Activated CD8-positive, alpha-beta memory T cell treated with anti-CD3 and anti-CD28 coated beads, Interleukin-2, amount 50 U/mL, for 1 hour (primary cell): ENCODE results near the gene IFNL1.
"Not testable (repeated sequence)": the region's sequence is repeated elsewhere in the genome, so short reads cannot be mapped to it uniquely, and the experiment has no call there.

Experiments
- DNase-seq: peaks from one replicate; pipeline ENCODE4 v3.0.0-alpha.2; 2020; ENCODE audit errors: extremely low read depth

IFNL1 gene

GRCh38 chr19:39270036-39270871, 26.0 kb upstream of the IFNL1 start:
- DNase-seq, result no peak

GRCh38 chr19:39273859-39274258, 22.3 kb upstream of the IFNL1 start:
- not testable (repeated sequence) for DNase-seq

DNA sequence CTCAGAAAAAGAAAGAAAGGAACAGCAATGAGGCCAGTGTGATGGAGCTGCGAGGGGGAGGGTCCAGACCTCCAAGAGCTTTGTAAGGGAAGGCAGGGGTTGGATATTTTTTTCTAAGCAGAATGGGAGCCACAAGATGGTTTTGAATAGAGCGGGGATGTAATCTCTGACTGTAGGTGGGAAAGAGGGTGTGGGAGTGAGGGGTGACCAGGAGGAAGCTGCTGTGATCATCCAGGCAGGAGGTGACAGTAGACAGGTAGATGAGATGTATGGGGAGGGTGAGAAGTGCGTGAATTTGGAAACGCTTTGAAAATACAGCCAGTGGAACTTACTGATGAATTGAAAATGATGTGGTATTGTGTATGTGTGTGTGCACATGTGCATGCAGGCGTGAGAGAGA, 20.6 kb upstream of the IFNL1 start:
- no peak for DNase-seq

DNA sequence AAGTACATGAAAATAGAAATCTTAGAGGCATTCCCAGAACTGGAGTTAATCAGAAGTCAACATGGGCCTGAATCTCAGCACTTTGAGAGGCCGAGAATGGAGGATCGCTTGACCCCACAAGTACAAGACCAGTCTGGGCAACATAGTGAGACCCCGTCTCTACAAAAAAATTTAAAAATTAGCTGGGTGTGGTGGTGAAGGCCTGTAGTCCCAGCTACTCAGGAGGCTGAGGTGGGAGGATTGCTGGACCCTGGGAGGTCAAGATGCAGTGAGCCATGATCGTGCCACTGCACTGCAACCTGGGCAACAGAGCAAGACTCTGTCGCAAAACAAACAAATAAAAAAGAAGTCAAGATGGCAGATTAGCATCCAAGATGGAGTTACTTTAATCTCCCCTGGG, 19.5 kb upstream of the IFNL1 start:
- DNase-seq, result no peak

GRCh38 chr19:39277598-39277997, 18.6 kb upstream of the IFNL1 start:
- DNase-seq, result no peak

- DNase-seq, result no peak
Measured at GRCh38 chr19:39282021-39282420, 14.2 kb upstream of the IFNL1 start.

- no peak for DNase-seq
Measured at GRCh38 chr19:39284032-39284431, 12.2 kb upstream of the IFNL1 start.

- DNase-seq, result no peak
Measured at GRCh38 chr19:39293394-39293793, 2.8 kb upstream of the IFNL1 start.

DNA sequence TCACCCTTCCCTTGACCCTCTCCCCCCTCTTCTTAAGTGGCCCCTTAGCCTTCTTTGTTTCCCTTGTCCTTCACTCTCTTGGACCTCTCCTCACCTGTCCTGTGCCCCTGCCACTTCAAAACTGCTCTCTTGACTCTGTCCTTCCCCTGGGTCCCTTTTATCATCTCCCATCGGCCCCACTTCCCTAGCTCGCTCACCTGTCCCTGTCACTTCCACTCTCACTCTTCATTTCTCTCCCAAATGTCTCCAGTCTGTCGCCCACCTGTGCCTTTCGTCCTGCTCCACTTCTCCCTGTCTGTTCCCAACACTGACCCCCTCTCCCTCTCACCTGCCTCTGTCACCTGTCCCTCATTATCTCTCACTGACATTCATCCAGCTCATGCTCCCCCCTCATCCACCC, 699 bp downstream of the IFNL1 start:
- no peak for DNase-seq

DNA sequence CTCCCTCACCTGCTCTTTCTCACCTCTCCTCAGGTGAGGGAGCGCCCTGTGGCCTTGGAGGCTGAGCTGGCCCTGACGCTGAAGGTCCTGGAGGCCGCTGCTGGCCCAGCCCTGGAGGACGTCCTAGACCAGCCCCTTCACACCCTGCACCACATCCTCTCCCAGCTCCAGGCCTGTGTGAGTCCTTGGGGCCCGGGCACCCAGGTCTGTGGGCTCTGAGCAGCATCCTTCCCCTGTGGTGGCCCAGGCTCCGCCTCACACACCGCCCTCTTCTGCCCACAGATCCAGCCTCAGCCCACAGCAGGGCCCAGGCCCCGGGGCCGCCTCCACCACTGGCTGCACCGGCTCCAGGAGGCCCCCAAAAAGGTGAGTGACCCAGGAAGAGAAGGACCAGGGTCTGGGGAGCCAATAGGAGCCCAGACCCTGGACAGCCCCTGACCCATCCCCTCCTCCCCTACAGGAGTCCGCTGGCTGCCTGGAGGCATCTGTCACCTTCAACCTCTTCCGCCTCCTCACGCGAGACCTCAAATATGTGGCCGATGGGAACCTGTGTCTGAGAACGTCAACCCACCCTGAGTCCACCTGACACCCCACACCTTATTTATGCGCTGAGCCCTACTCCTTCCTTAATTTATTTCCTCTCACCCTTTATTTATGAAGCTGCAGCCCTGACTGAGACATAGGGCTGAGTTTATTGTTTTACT, 1.9 kb downstream of the IFNL1 start:
- DNase-seq, result peak; percentile 10

- DNase-seq, result no peak
Measured at GRCh38 chr19:39299404-39299803, 3.2 kb downstream of the IFNL1 start.

DNA sequence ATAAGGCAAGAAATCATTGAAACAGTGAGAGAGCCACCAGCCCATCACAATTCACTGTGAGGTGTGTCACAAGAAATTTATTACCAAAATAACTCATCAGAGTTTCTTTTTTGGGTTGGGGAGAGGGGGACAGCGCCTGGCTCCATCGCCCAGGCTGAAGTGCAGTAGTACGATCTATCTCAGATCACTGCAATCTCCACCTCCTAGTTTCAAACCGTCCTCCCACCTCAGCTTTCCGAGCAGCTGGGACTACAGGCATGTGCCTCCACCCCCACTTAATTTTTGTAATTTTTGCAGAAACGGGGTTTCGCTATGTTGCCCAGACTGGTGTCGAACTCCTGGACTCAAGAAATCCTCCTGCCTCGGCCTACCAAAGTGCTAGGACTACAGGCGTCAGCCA, 3.6 kb downstream of the IFNL1 start:
- DNase-seq, result no peak

GRCh38 chr19:39301021-39301420, 4.8 kb downstream of the IFNL1 start:
- DNase-seq, result no peak

- no peak for DNase-seq
Measured at GRCh38 chr19:39301562-39301961, 5.4 kb downstream of the IFNL1 start.

DNA sequence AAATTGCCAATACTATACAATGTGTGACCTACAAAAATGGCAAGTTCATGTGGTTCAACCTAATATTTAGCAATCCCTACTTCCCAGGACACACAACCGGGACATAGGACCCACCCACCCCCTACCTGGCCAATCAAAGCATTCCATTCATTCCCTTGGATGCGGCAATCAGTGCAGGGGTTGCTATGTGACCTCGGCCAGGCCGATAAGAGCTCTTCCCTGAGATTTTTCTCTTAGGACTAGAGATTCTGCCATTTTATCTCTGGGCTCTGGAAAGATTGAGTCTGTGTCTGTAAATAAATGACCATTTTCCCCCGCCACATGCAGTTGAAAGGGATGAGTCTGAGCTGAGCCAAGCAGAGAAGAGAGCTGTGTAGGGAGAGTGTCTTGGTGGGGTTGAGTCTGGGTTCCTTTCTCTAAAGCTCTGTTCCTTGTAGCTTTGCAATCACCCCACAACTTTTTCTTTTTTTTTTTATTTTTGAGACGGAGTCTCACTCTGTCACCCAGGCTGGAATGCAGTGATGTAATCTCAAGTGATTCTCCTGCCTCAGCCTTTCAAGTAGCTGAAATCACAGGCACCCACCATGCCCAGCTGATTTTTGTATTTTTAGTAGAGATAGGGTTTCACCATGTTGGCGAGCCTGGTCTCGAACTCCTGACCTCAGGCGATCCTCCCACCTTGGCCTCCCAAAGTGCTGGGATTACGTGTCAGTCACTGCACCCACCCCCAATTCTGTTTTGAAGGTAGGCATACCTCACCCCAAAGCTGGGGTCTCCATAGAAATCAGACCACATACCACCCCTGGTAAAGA, 7.4 kb downstream of the IFNL1 start:
- no peak for DNase-seq

- DNase-seq, result no peak
Measured at GRCh38 chr19:39304185-39304513, 7.9 kb downstream of the IFNL1 start.

DNA sequence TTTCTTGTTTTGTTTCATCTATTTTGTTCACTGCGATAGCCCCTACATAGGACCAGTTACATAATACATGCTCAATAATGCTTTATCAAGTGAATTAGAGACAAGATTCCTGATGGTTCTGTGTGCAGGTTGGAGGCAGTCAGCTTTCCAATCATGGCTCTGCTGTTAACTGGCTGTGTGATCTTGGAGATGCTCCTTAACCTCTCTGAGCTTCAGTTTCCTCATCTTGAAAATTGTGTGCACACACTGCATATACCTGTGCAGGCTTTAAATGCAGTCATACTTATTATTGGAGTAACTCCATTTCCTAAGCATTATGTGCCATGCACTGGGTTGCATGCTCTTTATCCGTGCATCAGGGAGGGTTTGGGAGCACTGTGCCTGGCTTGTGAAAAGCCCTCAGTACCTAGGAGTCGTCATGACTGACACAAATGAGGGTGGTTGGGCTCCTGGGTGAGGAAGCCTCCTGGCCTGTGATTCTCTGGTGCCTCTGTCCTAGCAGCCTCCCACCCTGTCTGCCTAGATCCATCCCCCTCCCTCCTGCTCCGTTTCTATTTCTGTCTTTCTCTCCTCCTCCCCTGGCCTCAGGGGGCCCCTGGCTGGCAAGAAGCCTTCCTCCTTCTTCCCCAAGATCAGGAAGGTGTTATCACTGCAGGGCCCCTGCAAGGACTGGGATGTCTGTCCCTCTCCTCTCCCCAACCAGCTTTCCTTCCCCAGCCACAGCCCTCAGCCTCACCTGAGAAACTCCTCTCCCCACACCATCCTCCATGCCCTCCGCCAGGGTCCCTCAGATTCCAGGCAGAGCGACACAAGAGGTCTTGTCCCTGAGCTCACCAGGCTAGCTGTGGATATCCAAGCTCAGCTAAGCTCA, 8.7 kb downstream of the IFNL1 start:
- DNase-seq, result no peak

GRCh38 chr19:39306075-39306474, 9.9 kb downstream of the IFNL1 start:
- DNase-seq, result no peak

DNA sequence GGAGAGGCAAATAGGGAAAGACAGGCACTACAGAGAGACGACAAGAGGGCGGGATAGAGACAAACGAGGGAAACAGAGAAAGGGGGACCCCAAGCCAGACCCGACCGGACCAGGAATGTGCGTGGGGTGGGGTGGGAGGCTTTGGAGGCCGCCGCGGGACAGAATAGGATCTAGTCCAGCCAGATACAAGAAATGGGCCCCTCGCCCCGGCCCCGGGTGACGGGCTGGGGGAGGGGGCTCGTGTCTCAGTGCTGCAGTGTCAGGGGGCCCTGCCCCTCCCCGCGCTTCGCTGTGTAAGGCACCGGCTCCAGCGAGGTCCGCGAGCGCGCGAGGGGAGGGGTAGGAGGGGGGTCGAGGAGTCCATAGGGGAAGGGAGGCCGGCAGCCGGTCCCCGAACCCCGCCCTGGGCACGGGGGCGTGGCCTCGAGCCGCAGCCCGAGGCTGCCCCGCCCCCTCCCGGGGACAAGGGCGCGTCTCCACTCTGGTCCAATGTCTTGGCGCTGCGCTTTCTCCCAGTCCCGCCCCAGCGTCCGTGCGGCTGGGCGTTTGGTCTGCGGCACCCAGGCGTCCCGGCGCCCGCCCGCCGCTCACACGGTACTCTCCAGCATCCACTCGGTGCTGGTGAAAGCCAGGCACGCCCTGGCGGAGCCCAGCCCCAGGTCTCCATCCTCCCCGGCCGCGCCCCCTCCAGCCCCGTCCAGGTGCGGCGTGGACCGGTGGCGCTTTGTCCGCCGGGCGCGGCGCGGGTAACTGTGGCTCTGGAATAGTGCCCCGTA, 11.0 kb downstream of the IFNL1 start:
- no peak for DNase-seq

DNA sequence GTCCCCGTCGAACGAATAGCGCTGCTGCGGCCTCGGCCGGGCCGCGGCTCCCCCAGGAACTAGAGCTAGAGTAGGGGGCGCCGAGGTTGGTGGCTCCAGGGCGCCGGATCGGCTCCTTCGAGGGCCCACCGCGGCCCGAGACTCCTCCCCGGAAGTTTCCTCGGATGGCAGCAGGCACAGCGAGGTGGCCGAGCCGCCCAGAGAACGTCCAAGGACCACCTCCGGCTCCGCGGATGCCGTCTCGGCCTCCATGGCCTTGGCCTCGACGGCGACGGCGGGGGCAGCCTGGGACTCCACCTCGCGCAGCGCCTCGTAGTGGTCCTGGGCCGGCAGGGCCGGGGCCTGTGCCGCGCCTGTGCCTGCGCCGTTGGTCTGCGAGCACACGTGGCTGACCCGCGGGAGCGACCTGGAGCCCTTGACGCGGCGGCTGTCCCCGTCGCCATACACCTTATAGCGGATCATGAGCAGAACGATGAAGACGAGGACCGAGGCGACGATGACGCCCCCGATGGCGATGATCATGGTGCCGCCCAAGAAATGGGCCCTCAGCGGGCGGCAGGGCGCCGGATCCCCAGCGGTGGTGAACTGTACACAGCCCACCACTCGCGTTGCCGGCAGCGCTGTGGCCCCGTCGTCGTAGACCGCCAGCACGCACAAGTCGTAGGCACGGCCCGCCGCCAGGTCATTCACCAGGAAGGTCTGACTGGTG, 11.8 kb downstream of the IFNL1 start:
- no peak for DNase-seq
